Naive thymus-derived CD4-positive, alpha-beta T cell (primary cell): ENCODE results near the gene LHFPL2. TPM values are rescaled to one million over a fixed set of nuclear protein-coding genes. Genes with fewer than 3 reads are reported as not detected.

Experiments used
- ATAC-seq: fragments of 150-1000 bp; cut with Tn5 transposase; 2 replicates; pipeline ENCODE4 v1.10.0; 2021; ENCODE audit warnings: mild to moderate bottlenecking, moderate library complexity
- CTCF ChIA-PET: fragments of 350-600 bp; sonication (Branson Sonifier 250); formaldehyde crosslinking; loops from one replicate; lab custom pipeline; 2021; ENCODE audit warnings: antibody characterized with exemption; lab: Charles Lee
- POLR2A ChIA-PET: fragments of 350-600 bp; sonication (Branson Sonifier 250); formaldehyde crosslinking; loops from one replicate; lab custom pipeline; 2021; ENCODE audit warnings: antibody characterized with exemption, inconsistent platforms; lab: Charles Lee
- DNase-seq, 9 donors: peaks; one replicate each; pipeline versions ENCODE4 v3.0.0 to v3.0.0-alpha.2; 2020 to 2022; ENCODE audit warnings: mixed read lengths in 1 of 9
- H3K27ac ChIP-seq: one replicate; pipeline ENCODE4 v1.7.0; 2013; ENCODE audit warnings: mild to moderate bottlenecking, low read depth, low read length, moderate library complexity
- H3K27me3 ChIP-seq, 2 donors: one replicate each; pipeline ENCODE4 v1.7.0; 2013; ENCODE audit warnings: low read length in 2 of 2, mild to moderate bottlenecking in 2 of 2, moderate library complexity in 2 of 2; ENCODE audit not compliant: control insufficient read depth in 2 of 2, insufficient read depth in 2 of 2
- H3K36me3 ChIP-seq, 3 experiments: 1 replicate in 2 of 3; 2 replicates in 1 of 3; pipeline ENCODE4 v1.7.0; 2013; ENCODE audit warnings: low read length in 3 of 3, mild to moderate bottlenecking in 3 of 3, moderate library complexity in 1 of 3; ENCODE audit not compliant: insufficient read depth in 3 of 3, control insufficient read depth in 2 of 3
- H3K4me1 ChIP-seq, 2 donors: one replicate each; pipeline ENCODE4 v1.7.0; 2013; ENCODE audit warnings: low read length in 2 of 2, mild to moderate bottlenecking in 2 of 2, moderate library complexity in 1 of 2; ENCODE audit not compliant: control insufficient read depth in 2 of 2, insufficient read depth in 2 of 2
- H3K4me3 ChIP-seq: 2 replicates; pipeline ENCODE4 v1.7.0; 2013; ENCODE audit warnings: mild to moderate bottlenecking, low read length
- H3K9me3 ChIP-seq, 3 experiments: 1 replicate in 2 of 3; 2 replicates in 1 of 3; pipeline ENCODE4 v1.7.0; 2013; ENCODE audit warnings: low read length in 3 of 3; ENCODE audit not compliant: control insufficient read depth in 2 of 3
- H3K27ac Mint-ChIP-seq, 9 donors: one replicate each; pipeline ENCODE4 v1.8.0; 2020 to 2022; ENCODE audit warnings: mixed read lengths in 9 of 9, mild to moderate bottlenecking in 8 of 9, moderate library complexity in 5 of 9, inconsistent platforms in 2 of 9
- H3K27me3 Mint-ChIP-seq, 5 donors: one replicate each; pipeline ENCODE4 v1.8.0; 2021 to 2022; ENCODE audit warnings: mixed read lengths in 5 of 5, mild to moderate bottlenecking in 1 of 5
- H3K36me3 Mint-ChIP-seq, 5 donors: one replicate each; pipeline ENCODE4 v1.8.0; 2020 to 2022; ENCODE audit warnings: mixed read lengths in 5 of 5, mild to moderate bottlenecking in 3 of 5, inconsistent platforms in 1 of 5
- H3K4me1 Mint-ChIP-seq, 7 donors: one replicate each; pipeline ENCODE4 v1.8.0; 2020 to 2022; ENCODE audit warnings: mixed read lengths in 7 of 7, mild to moderate bottlenecking in 3 of 7, inconsistent platforms in 1 of 7
- H3K4me3 Mint-ChIP-seq, 10 donors: one replicate each; pipeline ENCODE4 v1.8.0; 2020 to 2022; ENCODE audit warnings: mild to moderate bottlenecking in 10 of 10, mixed read lengths in 10 of 10, moderate library complexity in 6 of 10, inconsistent platforms in 2 of 10
- H3K9me3 Mint-ChIP-seq, 11 donors: one replicate each; pipeline ENCODE4 v1.8.0; 2020 to 2022; ENCODE audit warnings: mixed read lengths in 11 of 11, mild to moderate bottlenecking in 4 of 11, inconsistent platforms in 1 of 11, moderate library complexity in 1 of 11
- intact Hi-C, 2 donors: fragments of 100-400 bp; cut with micrococcal nuclease; formaldehyde crosslinking; loops; one replicate each; pipeline ENCODE4 v1.15.1; 2023
- polyA plus RNA-seq, 2 donors: library from polyadenylated mRNA; unstranded; fragments of 300-500 nt; fragmentation: Illumina TruSeq; gene quantifications; one replicate each; pipeline ENCODE4 v1.2.3, GENCODE V29; 2021
- total RNA-seq, 6 experiments: library from RNA in 5 of 6; stranded (reverse) in 5 of 6; gene quantifications; 1 replicate in 5 of 6; 2 replicates in 1 of 6; pipeline ENCODE4 v1.2.3 and lab custom pipeline; 2021 to 2026

The LHFPL2 gene
- total and polyA plus RNA-seq, 7 experiments from 2014 or later, result 0.37 to 2.9 (median 1.3) TPM; not detected in 1

DNA sequence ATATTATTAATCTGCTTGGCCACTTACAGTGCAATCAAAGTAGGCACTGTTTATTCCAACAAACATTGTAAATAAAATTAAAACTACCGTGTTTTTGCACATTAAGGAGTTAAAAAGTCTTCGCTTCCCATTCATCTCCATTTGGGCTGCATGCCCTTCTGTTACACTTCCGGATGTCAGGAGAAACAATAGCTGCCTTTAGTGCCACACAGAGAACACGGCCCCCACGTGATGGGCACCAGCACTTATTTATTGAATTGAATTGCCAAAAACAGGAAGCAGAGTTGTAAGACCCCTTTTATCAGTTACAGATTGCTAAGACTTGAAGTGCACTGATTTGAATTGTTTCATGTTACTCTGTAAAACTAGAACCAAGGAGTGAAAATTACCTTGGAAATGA is 80.4 kb downstream of the LHFPL2 start:
- Histone ChIP-seq H3K9me3 (no peaks in the 10 kb centered on the region), H3K27me3 (no peaks in the 10 kb centered on the region), H3K27ac (no peak overlapping the region), H3K36me3 (no peaks in the 10 kb centered on the region), H3K4me3 (no peak overlapping the region), H3K4me1 (no peaks in the 10 kb centered on the region)
- Mint-ChIP-seq H3K36me3 (no peaks in the 10 kb centered on the region), H3K9me3 (peaks cover 0 to 6% (median 0%) of the 10 kb centered on the region in 11 donors), H3K4me1 (no peaks in the 10 kb centered on the region), H3K4me3 (no peak overlapping the region), H3K27ac (no peak overlapping the region), H3K27me3 (peaks cover 3 to 26% (median 9%) of the 10 kb centered on the region in 5 donors)
- POLR2A ChIA-PET, result no interaction called here
- intact Hi-C loops, result no loop called here
- DNase-seq (no peak), ATAC-seq (no peak)
- CTCF ChIA-PET, result no interaction called here

DNA sequence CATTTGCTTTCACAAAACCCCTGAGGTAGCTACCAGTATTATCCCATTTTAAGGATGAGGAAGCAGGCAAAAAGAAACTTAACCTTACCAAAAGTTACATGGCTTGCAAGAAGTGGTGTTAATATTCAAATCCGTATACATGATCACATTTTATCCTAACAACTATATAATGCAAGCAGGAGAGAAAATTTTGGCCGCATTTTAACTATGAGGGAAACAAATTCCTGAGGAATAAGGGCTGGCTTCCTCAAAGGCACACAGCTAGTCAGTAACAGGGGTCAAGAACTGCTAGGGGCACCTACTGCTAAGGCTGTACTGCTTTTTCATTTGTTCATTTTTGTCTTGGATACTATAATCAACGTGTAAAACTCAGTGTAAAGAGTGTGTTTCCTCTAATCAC is 81.0 kb downstream of the LHFPL2 start:
- ChIA-PET POLR2A (no interaction called here), CTCF (no interaction called here)
- Mint-ChIP-seq H3K4me1 (no peaks in the 10 kb centered on the region), H3K36me3 (no peaks in the 10 kb centered on the region), H3K9me3 (peaks cover 0 to 6% (median 0%) of the 10 kb centered on the region in 11 donors), H3K27me3 (peaks cover 5 to 26% (median 9%) of the 10 kb centered on the region in 5 donors), H3K27ac (no peak overlapping the region), H3K4me3 (no peak overlapping the region)
- no peak overlapping the region for H3K27ac ChIP-seq
- H3K4me1 ChIP-seq, result no peaks in the 10 kb centered on the region
- H3K27me3 ChIP-seq, result no peaks in the 10 kb centered on the region
- H3K36me3 ChIP-seq, result no peaks in the 10 kb centered on the region
- H3K9me3 ChIP-seq, result no peaks in the 10 kb centered on the region
- DNase-seq (no peak), ATAC-seq (no peak)
- H3K4me3 ChIP-seq, result no peak overlapping the region
- intact Hi-C loops, result no loop called here

DNA sequence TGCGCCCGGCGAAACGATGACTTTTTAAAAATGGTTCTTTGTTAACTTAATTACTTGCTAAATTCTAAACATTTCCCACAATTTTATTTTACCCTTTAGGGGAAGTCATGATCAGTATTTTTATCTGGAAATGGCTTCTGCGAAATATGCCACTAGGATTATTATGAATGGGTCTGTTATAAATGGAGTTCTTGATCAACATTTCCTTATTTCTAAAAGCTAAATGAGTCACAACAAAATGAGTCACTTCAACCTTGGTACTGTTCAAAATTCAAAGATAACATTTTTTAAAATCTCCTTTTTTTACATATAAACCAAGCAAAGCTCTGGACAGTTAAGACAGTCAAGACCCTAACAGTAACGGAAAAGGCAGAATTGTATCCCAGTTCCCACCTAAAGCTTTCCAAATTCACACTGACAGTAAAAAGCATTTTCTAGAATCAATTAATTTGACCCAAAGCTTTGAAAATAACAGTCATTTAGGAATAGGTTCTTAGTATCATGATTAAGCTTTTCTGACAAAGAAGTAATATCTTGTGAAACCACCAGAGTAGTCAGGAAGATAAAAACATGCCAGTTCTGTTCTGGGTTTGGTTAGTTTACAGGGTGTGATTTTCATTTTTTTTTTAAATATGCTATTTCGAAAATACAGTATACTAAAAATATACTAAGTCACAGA is 81.7 kb downstream of the LHFPL2 start:
- H3K4me3 ChIP-seq, result no peak overlapping the region
- peaks cover 0 to 6% (median 0%) of the 10 kb centered on the region in 11 donors for H3K9me3 Mint-ChIP-seq
- H3K4me1 ChIP-seq, result no peaks in the 10 kb centered on the region
- intact Hi-C loops, result no loop called here
- ChIA-PET CTCF (no interaction called here), POLR2A (no interaction called here)
- ATAC-seq (no peak), DNase-seq (no peak)
- no peak overlapping the region for H3K27ac ChIP-seq
- peaks cover 5 to 32% (median 12%) of the 10 kb centered on the region in 5 donors for H3K27me3 Mint-ChIP-seq
- no peaks in the 10 kb centered on the region for H3K9me3 ChIP-seq
- no peaks in the 10 kb centered on the region for H3K27me3 ChIP-seq
- H3K4me3 Mint-ChIP-seq, result no peak overlapping the region
- no peaks in the 10 kb centered on the region for H3K36me3 Mint-ChIP-seq
- H3K4me1 Mint-ChIP-seq, result no peaks in the 10 kb centered on the region
- H3K27ac Mint-ChIP-seq, result no peak overlapping the region
- H3K36me3 ChIP-seq, result no peaks in the 10 kb centered on the region

DNA sequence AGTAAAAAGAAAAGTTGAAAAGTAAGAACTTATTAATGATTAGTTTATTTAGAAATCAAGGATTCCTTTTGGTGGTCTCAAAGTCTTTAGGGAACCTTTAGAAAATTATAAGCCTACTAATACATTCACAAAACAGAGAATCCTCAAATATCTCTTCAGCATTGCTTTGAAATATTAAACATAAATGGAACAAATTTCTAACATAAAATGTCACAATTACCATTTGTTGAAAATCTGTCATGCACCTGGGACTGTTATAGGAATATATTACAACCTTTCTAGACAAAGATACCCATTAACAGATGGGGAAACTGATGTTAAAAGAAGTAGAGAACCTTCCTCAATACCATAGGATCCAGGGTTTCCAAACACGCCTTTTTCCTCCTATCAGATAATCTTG is 83.2 kb downstream of the LHFPL2 start:
- Histone ChIP-seq H3K4me1 (no peaks in the 10 kb centered on the region), H3K27me3 (no peaks in the 10 kb centered on the region), H3K4me3 (no peak overlapping the region), H3K36me3 (no peaks in the 10 kb centered on the region), H3K27ac (no peak overlapping the region), H3K9me3 (no peaks in the 10 kb centered on the region)
- intact Hi-C loops, result no loop called here
- Mint-ChIP-seq H3K27me3 (peaks cover 5 to 29% (median 15%) of the 10 kb centered on the region in 5 donors), H3K9me3 (peaks cover 0 to 6% (median 0%) of the 10 kb centered on the region in 11 donors), H3K36me3 (no peaks in the 10 kb centered on the region), H3K4me1 (no peaks in the 10 kb centered on the region), H3K4me3 (no peak overlapping the region), H3K27ac (no peak overlapping the region)
- ATAC-seq (no peak), DNase-seq (no peak)
- ChIA-PET CTCF (no interaction called here), POLR2A (no interaction called here)

DNA sequence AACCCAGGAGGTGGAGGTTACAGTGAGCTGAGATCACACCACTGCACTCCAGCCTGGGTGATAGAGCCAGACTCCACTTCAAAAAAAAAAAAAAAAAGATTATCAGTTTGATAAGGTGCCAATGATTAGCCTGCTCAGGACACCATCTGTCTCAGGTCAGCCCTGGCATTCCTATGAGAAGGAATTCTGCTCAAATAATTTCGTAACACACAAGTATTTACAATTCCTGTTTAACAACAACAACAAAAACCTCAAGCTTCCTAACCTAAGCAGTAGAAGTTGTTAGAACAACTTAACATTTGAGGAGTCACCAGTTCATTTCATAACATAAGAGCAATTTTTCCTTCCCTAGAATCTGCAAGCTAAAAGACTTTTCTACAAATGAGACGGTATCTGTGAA is 85.0 kb downstream of the LHFPL2 start:
- no peak for DNase-seq
- intact Hi-C loops, result no loop called here
- no peaks in the 10 kb centered on the region for H3K36me3 Mint-ChIP-seq
- H3K9me3 Mint-ChIP-seq, result peaks cover 0 to 6% (median 0%) of the 10 kb centered on the region in 11 donors
- H3K4me3 Mint-ChIP-seq, result no peak overlapping the region
- no peak overlapping the region for H3K27ac ChIP-seq
- ATAC-seq, result no peak
- no peaks in the 10 kb centered on the region for H3K4me1 Mint-ChIP-seq
- no peak overlapping the region for H3K4me3 ChIP-seq
- H3K27ac Mint-ChIP-seq, result no peak overlapping the region
- H3K4me1 ChIP-seq, result no peaks in the 10 kb centered on the region
- no peaks in the 10 kb centered on the region for H3K27me3 ChIP-seq
- no peaks in the 10 kb centered on the region for H3K36me3 ChIP-seq
- CTCF ChIA-PET, result no interaction called here
- no peaks in the 10 kb centered on the region for H3K9me3 ChIP-seq
- H3K27me3 Mint-ChIP-seq, result peaks cover 4 to 32% (median 10%) of the 10 kb centered on the region in 5 donors
- POLR2A ChIA-PET, result no interaction called here

DNA sequence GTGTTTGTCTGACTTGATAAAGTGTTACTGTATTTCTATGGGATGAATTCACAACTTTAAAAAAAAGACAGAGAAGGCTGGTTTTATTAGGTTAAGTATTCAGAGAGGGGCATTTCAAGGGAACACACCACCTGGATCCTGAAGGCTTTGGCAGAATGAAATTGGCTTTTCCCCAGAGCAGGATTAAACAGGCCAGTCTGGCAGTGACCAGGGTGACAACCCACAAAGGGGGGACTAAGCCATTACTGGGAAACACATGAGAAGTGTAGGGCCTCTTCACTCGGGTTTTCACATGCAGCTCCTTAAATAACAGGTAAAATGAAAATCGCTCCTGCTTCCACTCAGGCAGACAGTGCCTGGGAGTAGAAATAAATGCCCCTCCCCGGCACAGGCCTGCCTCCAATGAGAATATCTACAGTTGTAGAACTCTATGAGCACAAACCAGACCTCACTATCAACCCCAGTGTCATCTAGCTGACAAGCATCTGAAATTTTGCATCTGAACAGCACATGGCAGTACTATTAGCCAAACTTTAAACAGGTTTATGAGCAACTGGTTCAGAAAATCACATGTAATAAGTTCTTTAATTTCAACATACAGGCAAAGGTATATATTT is 85.8 kb downstream of the LHFPL2 start:
- no peak for DNase-seq
- no peaks in the 10 kb centered on the region for H3K4me1 Mint-ChIP-seq
- peaks cover 4 to 25% (median 11%) of the 10 kb centered on the region in 5 donors for H3K27me3 Mint-ChIP-seq
- H3K9me3 ChIP-seq, result no peaks in the 10 kb centered on the region
- no peak overlapping the region for H3K27ac ChIP-seq
- ATAC-seq, result no peak
- no peaks in the 10 kb centered on the region for H3K36me3 Mint-ChIP-seq
- H3K36me3 ChIP-seq, result no peaks in the 10 kb centered on the region
- intact Hi-C loops, result no loop called here
- H3K9me3 Mint-ChIP-seq, result peaks cover 0 to 6% (median 0%) of the 10 kb centered on the region in 11 donors
- ChIA-PET CTCF (no interaction called here), POLR2A (no interaction called here)
- H3K27ac Mint-ChIP-seq, result no peak overlapping the region
- H3K27me3 ChIP-seq, result no peaks in the 10 kb centered on the region
- H3K4me3 ChIP-seq, result no peak overlapping the region
- no peaks in the 10 kb centered on the region for H3K4me1 ChIP-seq
- no peak overlapping the region for H3K4me3 Mint-ChIP-seq

DNA sequence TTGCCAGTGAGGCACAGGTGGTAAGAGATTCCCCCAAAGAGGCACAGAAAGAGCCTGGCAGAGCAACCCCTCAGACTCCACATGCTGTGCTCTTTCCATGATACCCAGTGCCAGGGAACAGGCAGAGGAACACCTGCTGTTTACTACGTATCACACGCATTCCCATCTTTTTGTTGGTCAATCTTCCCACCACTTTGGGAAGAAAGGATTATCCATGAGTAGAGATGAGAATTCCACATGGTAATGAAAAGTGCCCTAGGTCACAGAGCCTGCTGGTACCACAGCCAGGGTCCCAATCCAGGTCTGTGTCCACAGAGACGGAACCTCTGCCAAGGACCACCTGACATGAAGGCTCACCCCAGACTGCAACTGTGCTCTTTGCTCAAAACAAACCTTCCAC is 86.6 kb downstream of the LHFPL2 start:
- Histone ChIP-seq H3K27me3 (no peaks in the 10 kb centered on the region), H3K9me3 (no peaks in the 10 kb centered on the region), H3K36me3 (no peaks in the 10 kb centered on the region), H3K4me3 (no peak overlapping the region), H3K4me1 (no peaks in the 10 kb centered on the region), H3K27ac (no peak overlapping the region)
- Mint-ChIP-seq H3K9me3 (peaks cover 0 to 6% (median 0%) of the 10 kb centered on the region in 11 donors), H3K4me1 (no peaks in the 10 kb centered on the region), H3K27me3 (peaks cover 4 to 24% (median 12%) of the 10 kb centered on the region in 5 donors), H3K4me3 (no peak overlapping the region), H3K36me3 (no peaks in the 10 kb centered on the region), H3K27ac (no peak overlapping the region)
- intact Hi-C loops, result no loop called here
- POLR2A ChIA-PET, result no interaction called here
- no peak for DNase-seq
- CTCF ChIA-PET, result interaction anchor here (0.7 kb wide), 1 partner anchor 8 kb away, joined by 6 read pairs; no protein-coding TSS in a partner anchor
- ATAC-seq, result no peak
